NCI-H510A (cell line): ENCODE data around the gene PIK3CD.

Experiments used
- DNase-seq: peaks from one replicate; lab custom pipeline; 2025; lab: John Stamatoyannopoulos, UW

Gene PIK3CD

DNA sequence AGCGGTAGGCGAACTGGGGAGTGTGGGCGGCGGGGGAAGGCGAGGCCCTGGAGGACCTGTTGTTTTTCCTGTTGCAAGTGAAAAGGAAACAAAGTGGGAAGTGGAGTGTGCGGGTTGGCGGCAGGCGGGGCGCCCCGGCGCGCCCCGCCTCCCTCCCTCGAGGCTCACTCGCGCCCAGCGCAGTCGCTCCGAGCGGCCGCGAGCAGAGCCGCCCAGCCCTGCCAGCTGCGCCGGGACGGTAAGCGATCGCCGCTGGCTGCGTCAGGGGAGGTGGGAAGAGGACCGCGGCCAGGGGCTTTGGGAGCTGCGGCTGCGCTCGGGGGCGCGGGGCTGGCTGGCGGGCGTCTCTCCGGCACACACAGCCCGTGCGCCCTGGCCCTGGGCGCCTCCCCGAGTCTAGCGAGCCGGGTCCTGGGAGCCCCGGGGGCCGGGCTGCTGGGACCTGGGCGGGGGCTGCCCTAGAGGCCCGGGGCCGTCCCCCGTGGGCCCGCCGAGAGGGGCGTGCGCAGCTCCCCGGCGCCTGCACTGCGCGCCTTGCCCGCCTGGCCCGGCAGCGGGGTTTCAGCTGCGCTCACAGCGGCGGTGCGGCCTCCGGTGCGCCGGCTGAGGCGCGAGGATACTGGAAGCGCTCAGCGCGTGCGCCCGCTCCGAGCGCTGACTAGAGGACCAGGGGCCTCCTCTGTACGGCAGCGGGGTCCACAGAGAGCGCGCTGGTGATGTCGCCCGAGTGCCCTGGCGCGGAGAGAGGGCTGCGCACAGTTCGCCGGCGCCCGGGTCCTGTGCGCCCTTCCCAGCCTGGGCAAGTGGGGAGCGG, at the start of gene PIK3CD:
Gene PIK3CD (plus strand): TSS at position 167 of the 814 bp plus-strand sequence. CDS start 58,725 bp downstream, outside the sequence.
- DNase-seq: peak; percentile 61

GRCh38 chr1:9601942-9602793, 49.4 kb upstream of the PIK3CD start:
- DNase-seq: no peak

DNA sequence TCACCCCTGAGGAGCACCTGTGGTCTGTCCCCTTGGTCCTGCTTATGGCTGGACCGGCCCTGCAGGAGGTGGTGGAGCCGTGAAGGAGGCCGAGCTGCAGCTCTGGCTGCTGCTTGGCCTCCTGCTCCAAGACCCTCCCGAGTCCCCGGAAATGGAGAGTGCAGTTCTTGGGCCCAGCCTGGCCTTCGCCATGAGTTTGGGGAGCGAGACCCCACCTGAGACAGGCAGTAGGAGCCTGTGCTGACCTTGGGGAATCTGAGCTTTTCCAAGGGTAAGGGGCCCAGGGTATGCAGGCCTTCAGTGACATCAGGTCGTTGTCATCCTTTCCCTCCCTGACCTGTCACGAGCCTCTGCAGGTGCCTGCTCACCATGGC, 48.8 kb upstream of the PIK3CD start:
- DNase-seq: no peak

DNA sequence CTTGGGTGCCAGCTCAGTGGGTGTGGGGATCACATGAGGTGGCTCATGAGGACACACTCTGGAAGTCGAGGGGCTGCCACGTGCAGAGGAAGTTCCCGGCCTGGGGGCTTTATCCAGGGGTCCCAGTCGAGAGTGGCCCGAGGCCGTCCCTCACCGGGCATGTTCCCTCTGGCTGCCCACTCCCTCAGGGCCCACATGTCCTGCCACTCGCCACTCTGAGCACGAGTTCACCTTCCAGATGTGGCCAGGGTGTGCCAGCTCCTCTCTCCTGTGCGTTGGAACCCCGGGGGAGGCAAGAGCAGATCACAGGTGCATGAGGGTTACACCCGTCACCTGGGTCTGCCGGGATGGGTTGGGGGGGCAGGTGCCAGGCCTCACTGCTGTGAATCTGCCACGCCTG, 48.2 kb upstream of the PIK3CD start:
- DNase-seq: no peak

DNA sequence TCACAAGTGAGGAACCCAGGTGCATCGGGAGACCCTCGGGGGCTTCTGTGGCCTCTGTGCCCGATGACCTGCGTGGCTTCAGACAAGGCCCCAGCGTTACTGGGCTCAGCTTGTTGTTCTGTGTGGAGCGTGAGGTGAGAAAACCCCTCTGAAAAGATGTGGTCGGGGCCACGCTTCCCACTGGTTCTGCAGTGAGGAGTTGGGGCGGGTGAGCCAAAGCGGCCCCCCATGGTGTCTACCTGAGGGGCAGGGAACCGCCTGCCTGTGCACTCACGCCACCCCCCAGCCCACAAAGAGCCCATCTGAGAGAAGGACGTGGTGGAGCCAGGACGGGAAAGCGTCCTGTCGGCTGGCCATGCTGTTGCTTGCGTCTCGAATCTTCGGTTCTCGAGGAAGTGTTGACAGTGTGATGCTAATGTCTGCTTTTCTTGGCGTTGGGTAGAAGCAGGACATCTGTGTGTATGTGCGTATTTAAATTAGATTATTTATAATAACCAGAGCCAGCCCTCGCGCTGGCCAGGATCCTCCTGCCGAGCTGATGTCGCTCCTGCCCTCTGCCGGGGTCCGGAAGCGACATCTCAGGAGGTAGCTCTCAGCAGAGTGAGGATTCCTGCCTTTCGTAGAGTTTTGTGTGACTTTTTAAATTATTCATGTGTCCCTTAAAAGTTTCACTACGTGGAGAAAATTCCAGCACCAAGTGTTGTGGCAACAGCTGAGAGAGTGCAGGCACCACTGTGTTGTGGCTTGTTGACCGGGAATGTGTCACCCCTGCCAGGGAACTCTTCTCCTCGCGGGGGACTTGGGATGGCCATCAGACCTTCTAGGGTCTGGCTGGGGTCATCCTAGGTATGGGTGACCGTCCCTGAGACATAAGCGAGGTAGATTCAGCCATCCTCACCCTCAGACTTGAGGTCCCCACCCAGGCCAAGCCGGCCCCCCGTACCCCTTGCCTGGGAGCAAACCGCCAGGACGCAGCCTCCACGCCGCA, 47.5 kb upstream of the PIK3CD start:
- no peak for DNase-seq

DNA sequence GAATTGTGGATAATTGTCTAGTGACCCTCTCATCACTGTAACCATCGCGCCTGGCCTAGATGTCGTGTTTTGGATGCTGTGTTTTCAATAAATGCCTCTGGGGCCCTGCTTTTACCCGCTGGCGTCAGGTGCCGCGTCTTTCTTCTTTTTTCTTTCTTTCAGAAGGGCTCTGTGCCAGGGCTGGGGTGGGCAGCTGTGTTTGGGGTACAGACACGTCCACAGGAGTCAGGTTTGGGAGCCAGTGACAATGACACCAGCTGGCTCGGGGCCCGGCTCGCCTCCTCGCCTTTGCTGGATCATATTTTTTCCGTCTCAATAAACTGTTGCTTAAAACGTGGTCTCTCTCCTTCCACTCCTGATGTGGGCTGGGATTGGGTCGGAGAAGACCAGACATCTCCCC, 46.7 kb upstream of the PIK3CD start:
- no peak for DNase-seq

DNA sequence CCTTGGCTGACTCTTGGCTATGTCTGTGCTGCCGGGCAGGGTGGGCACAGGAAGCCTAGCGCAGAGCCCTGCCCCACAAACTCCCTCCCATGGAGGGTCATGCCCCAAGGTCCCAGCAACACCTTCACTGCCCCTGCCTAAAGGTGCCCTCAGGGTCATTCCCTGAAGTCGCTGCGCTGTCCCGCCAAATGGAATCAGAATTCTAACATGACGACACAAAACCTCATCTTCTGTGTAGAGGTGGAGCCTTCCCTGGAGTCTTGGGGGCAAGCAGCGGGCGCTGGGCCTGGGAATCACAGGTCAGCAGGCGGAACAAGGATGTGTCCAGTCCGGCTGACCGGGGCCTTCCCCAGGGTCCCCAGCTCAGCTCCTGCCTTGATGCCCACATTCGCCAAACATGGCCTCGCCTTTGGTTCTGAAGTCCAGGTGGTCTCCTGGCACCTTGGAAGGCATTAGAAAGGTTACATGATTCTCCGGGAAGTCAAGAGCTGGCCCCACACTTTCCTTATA, 45.5 kb upstream of the PIK3CD start:
- no peak for DNase-seq

GRCh38 chr1:9606458-9606857, 45.1 kb upstream of the PIK3CD start:
- DNase-seq: no peak

GRCh38 chr1:9606948-9607347, 44.6 kb upstream of the PIK3CD start:
- no peak for DNase-seq

- no peak for DNase-seq
These were observed 44.2 kb upstream of the PIK3CD start for GRCh38 chr1:9607352-9607751.

- DNase-seq: no peak
These were observed 41.5 kb upstream of the PIK3CD start for GRCh38 chr1:9609998-9610397.

GRCh38 chr1:9610548-9610947, 41.0 kb upstream of the PIK3CD start:
- no peak for DNase-seq

DNA sequence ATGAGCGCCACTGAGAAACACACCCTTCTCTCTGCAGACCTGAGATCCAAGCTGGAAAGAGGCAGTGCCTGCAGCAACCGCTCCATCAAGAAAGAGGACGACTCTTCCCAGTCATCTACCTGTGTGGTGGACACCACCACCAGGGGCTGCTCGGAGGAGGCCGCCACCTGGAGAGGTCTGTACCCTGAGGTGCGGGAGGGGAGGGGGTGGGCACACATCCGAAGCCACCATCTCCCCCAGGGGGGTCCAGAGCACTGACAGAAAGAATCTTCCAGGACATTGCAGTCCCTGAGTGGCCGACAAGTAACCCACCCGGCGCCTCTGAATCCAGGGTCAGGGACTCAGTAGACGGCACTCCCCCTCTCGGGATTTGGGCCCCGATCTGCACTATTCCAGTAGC, 39.8 kb upstream of the PIK3CD start:
- no peak for DNase-seq

DNA sequence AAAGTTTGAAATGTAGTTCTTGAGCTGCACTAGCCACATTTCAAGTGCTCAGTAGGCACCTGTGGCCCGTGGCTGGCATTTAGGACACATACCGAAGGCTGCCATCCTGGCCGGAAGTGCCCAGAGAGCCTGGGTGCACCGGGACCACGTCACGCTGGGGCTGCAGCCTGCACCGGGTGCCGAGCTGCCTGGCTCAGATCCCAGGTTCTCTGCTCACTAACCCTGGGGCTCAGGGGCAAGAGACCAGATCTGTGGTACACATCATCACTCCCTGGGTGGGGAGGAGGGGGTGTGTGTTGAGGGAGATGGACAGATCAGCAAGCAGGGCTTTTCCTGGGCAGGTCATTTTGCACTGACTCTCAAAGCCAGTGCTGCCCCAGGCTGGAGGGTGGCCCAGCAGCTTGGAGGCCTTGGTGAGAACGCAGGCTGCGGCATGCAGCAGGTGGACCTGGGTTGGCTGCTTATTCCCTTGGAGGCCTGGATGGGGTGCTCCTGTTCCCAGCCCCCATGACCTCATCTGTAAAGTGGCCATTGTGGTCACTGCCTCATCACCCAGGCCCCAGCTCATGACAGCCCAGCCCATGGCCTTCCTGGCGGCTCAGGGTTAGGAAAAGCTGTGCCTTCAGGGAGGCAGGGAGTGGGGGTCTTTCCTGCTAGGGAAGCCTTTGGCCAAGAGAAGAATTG, 39.2 kb upstream of the PIK3CD start:
- DNase-seq: no peak

DNA sequence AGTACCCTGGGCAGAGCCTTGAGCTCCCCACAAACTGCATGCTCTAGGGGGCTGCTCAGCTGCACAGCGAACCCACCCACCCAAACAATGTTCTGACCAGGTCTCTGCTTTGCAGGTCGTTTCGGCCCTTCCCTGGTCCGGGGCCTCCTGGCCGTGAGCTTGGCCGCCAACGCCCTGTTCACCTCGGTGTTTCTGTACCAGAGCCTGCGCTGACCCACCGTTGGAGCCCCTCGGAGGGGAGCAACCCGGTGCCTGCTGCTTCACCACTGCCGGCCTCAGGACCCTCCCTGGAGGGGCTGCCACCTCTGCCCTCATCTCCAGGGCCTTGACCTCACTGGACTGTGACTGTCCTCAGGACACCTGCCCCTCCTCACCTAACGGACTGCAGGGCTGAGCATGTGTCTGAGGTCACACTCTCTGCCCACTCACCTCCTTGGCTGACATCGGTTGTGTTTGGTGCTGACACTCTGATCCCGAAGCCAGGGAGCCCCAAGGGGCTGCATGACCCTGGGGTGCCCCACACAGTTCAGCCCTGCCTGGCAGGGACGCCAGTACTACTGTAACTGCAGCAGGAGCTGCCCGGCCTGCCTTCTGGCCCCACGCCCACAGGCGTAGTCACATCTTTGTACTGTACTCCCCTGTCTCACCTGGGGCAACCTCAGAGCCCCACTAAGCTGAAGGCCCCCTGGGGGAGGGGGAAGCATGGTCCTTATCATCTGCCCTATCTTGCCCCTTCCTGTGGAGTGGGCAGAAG, 38.5 kb upstream of the PIK3CD start:
- no peak for DNase-seq

DNA sequence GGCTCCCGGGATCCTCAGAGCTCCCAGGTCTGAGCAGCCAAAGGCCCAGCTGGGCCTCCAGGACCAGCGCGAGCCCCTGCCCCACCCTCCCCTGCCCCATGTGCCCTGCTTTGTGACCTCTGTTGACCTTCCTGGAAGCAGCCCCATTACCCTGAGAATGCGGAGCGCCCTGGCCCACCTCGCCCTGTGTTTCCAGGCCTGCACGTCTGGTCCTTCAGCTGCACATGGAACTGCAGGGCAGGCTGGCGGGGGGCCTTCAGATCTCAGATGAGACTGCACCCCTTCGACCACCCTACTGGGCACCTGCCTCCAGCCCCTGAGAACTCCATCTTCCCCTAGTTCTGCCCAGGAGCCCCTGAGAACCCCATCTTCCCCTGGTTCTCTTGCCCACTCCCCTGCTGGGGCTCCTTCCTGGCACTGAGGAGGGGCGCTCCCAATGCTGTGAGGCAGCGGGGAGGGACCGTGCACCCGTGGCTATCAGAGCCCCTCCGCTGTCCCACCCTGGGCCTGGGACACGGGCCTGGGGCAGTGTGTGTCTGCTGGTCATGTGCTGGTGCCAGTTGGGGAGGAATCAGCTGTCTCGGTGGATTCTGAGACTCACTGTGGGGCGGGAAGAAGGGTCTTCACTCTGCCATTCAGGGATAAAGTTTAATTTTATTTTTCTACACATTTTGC, 37.8 kb upstream of the PIK3CD start:
- DNase-seq: no peak

DNA sequence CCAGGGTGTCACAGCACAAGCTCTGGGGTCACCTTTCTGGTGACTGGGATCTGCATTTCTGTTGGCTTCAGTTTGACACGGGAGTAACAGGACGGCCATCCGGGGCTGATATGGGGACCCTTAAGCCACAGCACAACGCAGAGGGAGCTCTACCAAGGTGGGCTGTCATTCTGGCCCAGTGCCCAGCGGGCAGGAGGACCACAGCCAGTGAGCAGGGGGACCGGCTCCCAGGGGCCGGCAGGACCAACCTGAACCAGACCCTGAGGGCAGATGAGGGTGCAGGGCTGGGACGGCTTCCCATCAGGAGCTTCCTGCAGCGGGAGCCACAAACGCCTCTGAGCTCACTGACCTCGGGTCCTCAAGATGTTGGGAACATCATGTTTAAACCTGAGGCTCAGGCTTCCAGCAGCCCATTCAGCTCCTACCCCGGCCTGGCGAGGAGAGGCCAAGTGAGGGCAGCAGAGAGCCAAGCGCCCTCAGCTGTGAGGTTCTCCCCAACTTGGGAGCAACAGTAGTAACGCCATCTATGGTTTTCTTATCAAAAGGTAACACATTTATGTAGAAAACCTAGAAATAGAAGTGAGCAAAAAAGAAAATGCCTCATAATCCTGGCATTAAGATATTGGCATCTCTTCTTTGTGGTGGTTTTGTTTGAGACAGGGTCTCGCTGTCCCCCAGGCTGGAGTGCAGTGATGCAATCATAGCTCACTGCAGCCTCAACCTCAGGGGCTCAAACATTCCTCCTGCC, 36.0 kb upstream of the PIK3CD start:
- DNase-seq: peak; percentile 42

DNA sequence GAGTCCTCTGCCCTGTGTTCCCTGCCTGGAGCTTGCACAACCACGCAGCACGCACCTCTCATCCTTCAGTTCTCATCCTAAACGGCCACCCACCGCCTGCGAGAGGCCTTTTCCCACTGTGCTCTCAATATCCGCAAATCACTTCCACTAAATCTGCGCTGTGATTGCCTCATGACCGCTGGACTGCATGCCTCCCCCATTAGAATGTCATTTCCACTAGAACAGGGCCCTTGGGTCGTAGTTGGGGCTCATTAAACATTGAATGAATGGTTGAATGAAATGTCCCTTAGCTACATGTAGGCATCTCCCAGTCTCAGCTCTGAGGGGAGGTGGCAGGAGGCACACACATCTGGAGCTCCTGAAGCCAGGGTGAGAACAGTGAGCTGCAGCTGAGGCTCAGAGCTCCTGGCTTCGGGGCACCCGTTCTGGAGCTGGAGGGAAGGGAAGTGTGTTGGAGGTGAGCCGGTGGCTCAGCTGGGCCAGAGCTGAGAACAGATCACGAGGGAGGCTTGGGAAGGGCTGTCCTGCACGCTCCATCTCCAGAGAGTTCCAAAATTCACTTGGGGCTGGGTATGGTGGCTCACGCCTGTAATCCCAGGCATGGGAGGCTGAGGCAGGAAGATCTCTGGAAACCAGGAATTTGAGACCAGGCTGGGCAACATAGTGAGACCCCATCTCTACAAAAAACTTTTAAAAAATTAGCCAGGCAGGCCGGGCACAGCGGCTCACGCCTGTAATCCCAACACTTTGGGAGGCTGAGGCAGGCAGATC, 32.4 kb upstream of the PIK3CD start:
- DNase-seq: no peak
